Measurements from ENCODE around the gene HAUS5. TPM values are rescaled to one million over a fixed set of nuclear protein-coding genes. Genes with fewer than 3 reads are reported as not detected.

The HAUS5 gene
- 10 to 100 TPM; 50.5 to 51.7 TPM for total RNA-seq

- peak within 1 kb of the TSS; percentile 87 for H3K4me3 Mint-ChIP-seq
- H3K4me1 Mint-ChIP-seq: peaks cover 29% of the 10 kb centered on the region
- H3K9me3 Mint-ChIP-seq: peaks cover 6% of the 10 kb centered on the region
- H3K27me3 Mint-ChIP-seq: no peaks in the 10 kb centered on the region
- H3K36me3 Mint-ChIP-seq: peaks cover 10% of the 10 kb centered on the region
- H3K27ac Mint-ChIP-seq: peak within 1 kb of the TSS; percentile 91
- POLR2A ChIA-PET: interaction anchor here (0.5 to 2.2 kb wide), 16 partner anchors 9 to 133 kb away, joined by 3 to 21 read pairs (median 4); partner anchors contain the start of genes COX6B1, PSENEN, RBM42 and U2AF1L4
- DNase-seq (peak; percentile 99), ATAC-seq (ENCODE audit: low read depth) (peak; percentile 86)
Observed at GRCh38 chr19:35612559-35613321, at the start of gene HAUS5. HAUS5 (plus strand) TSS chr19:35612735; CDS start chr19:35612795, 60 bp downstream.

GRCh38 chr19:35562776-35563175, 49.8 kb upstream of the HAUS5 start:
- Mint-ChIP-seq H3K4me3 (no peak overlapping the region), H3K4me1 (peaks cover 3% of the 10 kb centered on the region), H3K27me3 (peaks cover 29% of the 10 kb centered on the region), H3K27ac (no peak overlapping the region), H3K36me3 (no peaks in the 10 kb centered on the region), H3K9me3 (no peaks in the 10 kb centered on the region)
- POLR2A ChIA-PET: no interaction called here
- ATAC-seq (ENCODE audit: low read depth) (no peak), DNase-seq (no peak)

- H3K27ac Mint-ChIP-seq: no peak within 1 kb of the TSS
- POLR2A ChIA-PET: no interaction called here
- H3K4me3 Mint-ChIP-seq: no peak within 1 kb of the TSS
- no peaks in the 10 kb centered on the region for H3K9me3 Mint-ChIP-seq
- DNase-seq (no peak), ATAC-seq (ENCODE audit: low read depth) (no peak)
- peaks cover 27% of the 10 kb centered on the region for H3K27me3 Mint-ChIP-seq
- H3K4me1 Mint-ChIP-seq: peaks cover 1% of the 10 kb centered on the region
- H3K36me3 Mint-ChIP-seq: no peaks in the 10 kb centered on the region
Observed at GRCh38 chr19:35563207-35563829, 49.2 kb upstream of the HAUS5 start, which contains the start of gene ATP4A. ATP4A (minus strand) TSS chr19:35563658; CDS start chr19:35563629, 29 bp downstream.

GRCh38 chr19:35565016-35565856, 47.3 kb upstream of the HAUS5 start:
- DNase-seq: no peak
- Mint-ChIP-seq H3K27me3 (peaks cover 13% of the 10 kb centered on the region), H3K4me1 (no peaks in the 10 kb centered on the region), H3K9me3 (no peaks in the 10 kb centered on the region), H3K4me3 (no peak overlapping the region), H3K27ac (no peak overlapping the region), H3K36me3 (no peaks in the 10 kb centered on the region)
- no peak for ATAC-seq (ENCODE audit: low read depth)
- POLR2A ChIA-PET: no interaction called here

GRCh38 chr19:35566738-35567137, 45.8 kb upstream of the HAUS5 start:
- Mint-ChIP-seq H3K27ac (no peak overlapping the region), H3K4me1 (peaks cover 2% of the 10 kb centered on the region), H3K4me3 (no peak overlapping the region), H3K36me3 (no peaks in the 10 kb centered on the region), H3K9me3 (no peaks in the 10 kb centered on the region), H3K27me3 (peaks cover 9% of the 10 kb centered on the region)
- POLR2A ChIA-PET: no interaction called here
- DNase-seq: no peak
- ATAC-seq (ENCODE audit: low read depth): no peak

GRCh38 chr19:35569281-35569781, 43.2 kb upstream of the HAUS5 start:
- DNase-seq (no peak), ATAC-seq (ENCODE audit: low read depth) (no peak)
- Mint-ChIP-seq H3K36me3 (no peaks in the 10 kb centered on the region), H3K4me1 (peaks cover 2% of the 10 kb centered on the region), H3K27ac (no peak overlapping the region), H3K4me3 (no peak overlapping the region), H3K9me3 (no peaks in the 10 kb centered on the region), H3K27me3 (peaks cover 8% of the 10 kb centered on the region)
- POLR2A ChIA-PET: no interaction called here

- H3K4me1 Mint-ChIP-seq: peaks cover 2% of the 10 kb centered on the region
- H3K9me3 Mint-ChIP-seq: peaks cover 9% of the 10 kb centered on the region
- no peak overlapping the region for H3K4me3 Mint-ChIP-seq
- H3K36me3 Mint-ChIP-seq: no peaks in the 10 kb centered on the region
- DNase-seq (no peak), ATAC-seq (ENCODE audit: low read depth) (no peak)
- H3K27me3 Mint-ChIP-seq: peaks cover 7% of the 10 kb centered on the region
- POLR2A ChIA-PET: no interaction called here
- H3K27ac Mint-ChIP-seq: no peak overlapping the region
Observed at GRCh38 chr19:35571406-35571965, 41.0 kb upstream of the HAUS5 start.

GRCh38 chr19:35577918-35578317, 34.6 kb upstream of the HAUS5 start:
- no peaks in the 10 kb centered on the region for H3K4me1 Mint-ChIP-seq
- H3K27ac Mint-ChIP-seq: no peak overlapping the region
- peaks cover 8% of the 10 kb centered on the region for H3K27me3 Mint-ChIP-seq
- no peak overlapping the region for H3K4me3 Mint-ChIP-seq
- peaks cover 19% of the 10 kb centered on the region for H3K9me3 Mint-ChIP-seq
- ATAC-seq (ENCODE audit: low read depth): no peak
- H3K36me3 Mint-ChIP-seq: no peaks in the 10 kb centered on the region
- POLR2A ChIA-PET: no interaction called here
- DNase-seq: no peak

GRCh38 chr19:35578707-35579106, 33.8 kb upstream of the HAUS5 start:
- Mint-ChIP-seq H3K9me3 (peaks cover 19% of the 10 kb centered on the region), H3K36me3 (no peaks in the 10 kb centered on the region), H3K27ac (no peak overlapping the region), H3K27me3 (peaks cover 7% of the 10 kb centered on the region), H3K4me3 (no peak overlapping the region), H3K4me1 (no peaks in the 10 kb centered on the region)
- POLR2A ChIA-PET: no interaction called here
- DNase-seq (no peak), ATAC-seq (ENCODE audit: low read depth) (no peak)

GRCh38 chr19:35582760-35583159, 29.8 kb upstream of the HAUS5 start:
- DNase-seq (no peak), ATAC-seq (ENCODE audit: low read depth) (no peak)
- peaks cover 1% of the 10 kb centered on the region for H3K9me3 Mint-ChIP-seq
- H3K27ac Mint-ChIP-seq: no peak overlapping the region
- POLR2A ChIA-PET: no interaction called here
- no peaks in the 10 kb centered on the region for H3K36me3 Mint-ChIP-seq
- H3K4me3 Mint-ChIP-seq: no peak overlapping the region
- peaks cover 25% of the 10 kb centered on the region for H3K27me3 Mint-ChIP-seq
- no peaks in the 10 kb centered on the region for H3K4me1 Mint-ChIP-seq

- Mint-ChIP-seq H3K36me3 (no peaks in the 10 kb centered on the region), H3K9me3 (no peaks in the 10 kb centered on the region), H3K27me3 (peaks cover 28% of the 10 kb centered on the region), H3K4me1 (no peaks in the 10 kb centered on the region), H3K4me3 (no peak within 1 kb of the TSS), H3K27ac (no peak within 1 kb of the TSS)
- POLR2A ChIA-PET: no interaction called here
- DNase-seq: no peak
- no peak for ATAC-seq (ENCODE audit: low read depth)
Observed at GRCh38 chr19:35585848-35586247, 26.7 kb upstream of the HAUS5 start, which contains the start of gene PMIS2. PMIS2 (plus strand) TSS chr19:35586173; CDS start chr19:35586260, 87 bp downstream.

GRCh38 chr19:35587321-35587720, 25.2 kb upstream of the HAUS5 start:
- H3K9me3 Mint-ChIP-seq: no peaks in the 10 kb centered on the region
- DNase-seq: no peak
- POLR2A ChIA-PET: no interaction called here
- H3K4me3 Mint-ChIP-seq: no peak overlapping the region
- ATAC-seq (ENCODE audit: low read depth): no peak
- peaks cover 25% of the 10 kb centered on the region for H3K27me3 Mint-ChIP-seq
- no peaks in the 10 kb centered on the region for H3K4me1 Mint-ChIP-seq
- no peaks in the 10 kb centered on the region for H3K36me3 Mint-ChIP-seq
- no peak overlapping the region for H3K27ac Mint-ChIP-seq

GRCh38 chr19:35590875-35591274, 21.7 kb upstream of the HAUS5 start:
- Mint-ChIP-seq H3K36me3 (no peaks in the 10 kb centered on the region), H3K9me3 (no peaks in the 10 kb centered on the region), H3K27me3 (peaks cover 16% of the 10 kb centered on the region), H3K4me3 (no peak overlapping the region), H3K27ac (no peak overlapping the region), H3K4me1 (no peaks in the 10 kb centered on the region)
- no peak for DNase-seq
- POLR2A ChIA-PET: interaction anchor here (0.6 kb wide), 1 partner anchor 17 kb away, joined by 3 read pairs; no protein-coding TSS in a partner anchor
- no peak for ATAC-seq (ENCODE audit: low read depth)

Data from activated naive CD8-positive, alpha-beta T cell treated with anti-CD3 and anti-CD28 coated beads, Interleukin-2, amount 10 ng/mL, durations not matched to agents 7 days and 5 days (primary cell).